HepG2 (cell line): Measurements from ENCODE around the gene ING5. TPM values are rescaled to one million over a fixed set of nuclear protein-coding genes. Genes with fewer than 3 reads are reported as not detected.

Source experiments
- ATF2 ChIP-seq: sonication (generic); formaldehyde crosslinking; IDR thresholded peaks from 2 replicates; pipeline ENCODE4 v1.4.0; 2020; ENCODE audit warnings: missing genetic modification reagents
- ATF5 ChIP-seq: sonication (generic); formaldehyde crosslinking; IDR thresholded peaks from 2 replicates; pipeline ENCODE4 v1.4.0; 2020; ENCODE audit warnings: mild to moderate bottlenecking, low read depth, missing genetic modification reagents
- CBX2 ChIP-seq, 2 experiments: fragments of 200-600 bp in 1 of 2; sonication (generic); formaldehyde crosslinking in 1 of 2; IDR thresholded peaks; 2 replicates each; pipeline versions ENCODE4 v1.7.0 to v1.8.1; 2018 to 2022; ENCODE audit warnings: low read depth in 2 of 2, low read length in 1 of 2, mild to moderate bottlenecking in 1 of 2, missing genetic modification reagents in 1 of 2
- DNMT1 ChIP-seq: sonication (generic); formaldehyde crosslinking; IDR thresholded peaks from 2 replicates; pipeline ENCODE4 v1.5.1; 2020; ENCODE audit warnings: mild to moderate bottlenecking, missing genetic modification reagents
- E2F5 ChIP-seq: sonication (generic); formaldehyde crosslinking; conservative IDR thresholded peaks from 2 replicates; pipeline ENCODE4 v1.4.0; 2020; ENCODE audit warnings: missing genetic modification reagents
- FOXA3 ChIP-seq: IDR thresholded peaks from 2 replicates; pipeline ENCODE4 v1.6.1; 2016; ENCODE audit warnings: missing genetic modification reagents, missing compliant biosample characterization
- LCORL ChIP-seq, 2 experiments: fragments of 450-650 bp in 1 of 2; sonication (generic) in 1 of 2; formaldehyde crosslinking in 1 of 2; IDR thresholded peaks; 2 replicates each; pipeline versions ENCODE4 v1.5.0 to v1.6.1; 2017 to 2020; ENCODE audit warnings: antibody characterized with exemption in 1 of 2, missing genetic modification reagents in 1 of 2
- MBD4 ChIP-seq: IDR thresholded peaks from 2 replicates; pipeline ENCODE4 v1.6.1; 2012; ENCODE audit warnings: low read length, inconsistent platforms, borderline replicate concordance
- NFKB2 ChIP-seq: sonication (generic); formaldehyde crosslinking; IDR thresholded peaks from 2 replicates; pipeline ENCODE4 v1.4.0; 2020; ENCODE audit warnings: missing genetic modification reagents, borderline replicate concordance
- ONECUT2 ChIP-seq: sonication (generic); formaldehyde crosslinking; IDR thresholded peaks from 2 replicates; pipeline ENCODE4 v1.4.0; 2020; ENCODE audit warnings: missing genetic modification reagents
- PAX8 ChIP-seq: sonication (generic); formaldehyde crosslinking; IDR thresholded peaks from 2 replicates; pipeline ENCODE4 v1.8.0; 2022; ENCODE audit warnings: mild to moderate bottlenecking, missing genetic modification reagents, borderline replicate concordance
- PHB2 ChIP-seq: fragments of 450-650 bp; IDR thresholded peaks from 2 replicates; pipeline ENCODE4 v1.6.1; 2018; ENCODE audit not compliant: partially characterized antibody
- PITX1 ChIP-seq: sonication (generic); formaldehyde crosslinking; IDR thresholded peaks from 2 replicates; pipeline ENCODE4 v1.5.1; 2020; ENCODE audit warnings: mild to moderate bottlenecking, missing genetic modification reagents
- PPARG ChIP-seq: conservative IDR thresholded peaks from 2 replicates; pipeline ENCODE4 v1.6.1; 2016; ENCODE audit warnings: missing biosample characterization, missing genetic modification reagents
- TCF12 ChIP-seq, 2 experiments: fragments of 450-650 bp in 1 of 2; sonication (generic) in 1 of 2; formaldehyde crosslinking in 1 of 2; IDR thresholded peaks; 2 replicates each; pipeline versions ENCODE4 v1.6.1 to v1.8.0; 2017 to 2022; ENCODE audit warnings: antibody characterized with exemption in 1 of 2, mild to moderate bottlenecking in 1 of 2, missing genetic modification reagents in 1 of 2, moderate library complexity in 1 of 2
- ZBTB34 ChIP-seq: sonication (generic); formaldehyde crosslinking; IDR thresholded peaks from 2 replicates; pipeline ENCODE4 v1.8.0; 2022; ENCODE audit warnings: mild to moderate bottlenecking, missing genetic modification reagents
- ZNF143 ChIP-seq: sonication (generic); formaldehyde crosslinking; IDR thresholded peaks from 2 replicates; pipeline ENCODE4 v1.4.0; 2020; ENCODE audit warnings: missing genetic modification reagents
- ZNF207 ChIP-seq: fragments of 450-650 bp; IDR thresholded peaks from 2 replicates; pipeline ENCODE4 v1.6.1; 2016; ENCODE audit warnings: antibody characterized with exemption, borderline replicate concordance
- ZNF230 ChIP-seq: sonication (generic); formaldehyde crosslinking; IDR thresholded peaks from 2 replicates; pipeline ENCODE4 v1.4.0; 2020; ENCODE audit warnings: mild to moderate bottlenecking, missing genetic modification reagents
- ZNF335 ChIP-seq: sonication (generic); formaldehyde crosslinking; IDR thresholded peaks from 2 replicates; pipeline ENCODE4 v1.4.0; 2020; ENCODE audit warnings: missing genetic modification reagents
- ZNF337 ChIP-seq: sonication (generic); formaldehyde crosslinking; IDR thresholded peaks from 2 replicates; pipeline ENCODE4 v1.5.1; 2020; ENCODE audit warnings: missing genetic modification reagents, low read depth, mild to moderate bottlenecking, borderline replicate concordance
- ZNF414 ChIP-seq: sonication (generic); formaldehyde crosslinking; IDR thresholded peaks from 2 replicates; pipeline ENCODE4 v1.5.0; 2020; ENCODE audit warnings: missing genetic modification reagents
- ZNF460 ChIP-seq: sonication (generic); formaldehyde crosslinking; IDR thresholded peaks from 2 replicates; pipeline ENCODE4 v1.5.1; 2020; ENCODE audit warnings: missing genetic modification reagents, mild to moderate bottlenecking, borderline replicate concordance
- ZNF564 ChIP-seq: sonication (generic); formaldehyde crosslinking; IDR thresholded peaks from 2 replicates; pipeline ENCODE4 v1.8.1; 2023; ENCODE audit warnings: mild to moderate bottlenecking, missing genetic modification reagents
- polyA plus RNA-seq, 8 experiments: library from polyadenylated mRNA; depleted of rRNA in 3 of 8; stranded (reverse) in 7 of 8; unstranded in 1 of 8; fragments of >200 nt; fragmentation: Illumina TruSeq in 4 of 8; extraction: Trizol in 4 of 8; gene quantifications; 2 replicates each; pipeline versions ENCODE4 v1.2.1 to v1.2.3, GENCODE V29; 2011 to 2016; ENCODE audit warnings: low read depth in 4 of 8, missing spikeins in 1 of 8, mixed read lengths in 1 of 8; ENCODE audit not compliant: insufficient read depth in 1 of 8
- total RNA-seq, 5 experiments: library from RNA; depleted of rRNA; stranded (reverse); fragments of >200 nt; fragmentation: Illumina TruSeq; extraction: Trizol; gene quantifications; 2 replicates each; pipeline ENCODE4 v1.2.3, GENCODE V29; 2016; ENCODE audit warnings: low read depth in 1 of 5

Gene ING5
- total and polyA plus RNA-seq, 2 of the 13 experiments (the other 11 are each of a cell fraction or from before 2014, with no cell fraction given), result 61.9 to 71.9 TPM

- TF ChIP-seq LCORL (IDR thresholded peaks at IDR 0.05), result no peak
- peak; percentile 19; the same call in 1 of the 2 replicates for TF ChIP-seq LCORL (CRISPR knock-in tag; IDR thresholded peaks at IDR 0.05)
- TF ChIP-seq PITX1, result 0 out of 2 replicates have a peak, but pooled peaks have one; percentile 11
- TF ChIP-seq ZNF460 (CRISPR knock-in tag), result no peak
- TF ChIP-seq ATF5 (CRISPR knock-in tag), result no peak
- TF ChIP-seq ZNF207, result no peak
- TF ChIP-seq ZNF564, result peak; percentile 41; the same call in 1 of the 2 replicates
- peak; percentile 54; the same call in 1 of the 2 replicates for TF ChIP-seq PAX8
- TF ChIP-seq ZNF335, result no peak
- no peak for TF ChIP-seq TCF12 (IDR thresholded peaks at IDR 0.05)
- TF ChIP-seq TCF12 (CRISPR knock-in tag; IDR thresholded peaks at IDR 0.05), result no peak; the same call in 1 of the 2 replicates
- TF ChIP-seq PPARG (CRISPR knock-in tag), result peak; percentile 18; the same call in 1 of the 2 replicates
- TF ChIP-seq FOXA3 (CRISPR knock-in tag), result peak; percentile 33
- peak; percentile 91; the same call in 1 of the 2 replicates for TF ChIP-seq ZBTB34 (CRISPR knock-in tag)
- peak; percentile 58; the same call in 1 of the 2 replicates for TF ChIP-seq ZNF337 (CRISPR knock-in tag)
- peak; percentile 40 for TF ChIP-seq ZNF143 (CRISPR knock-in tag)
- no peak; the same call in 1 of the 2 replicates for TF ChIP-seq ONECUT2
- no peak for TF ChIP-seq CBX2 (IDR thresholded peaks at IDR 0.05; ENCODE audit: low read depth, low read length)
- no peak for TF ChIP-seq CBX2 (CRISPR knock-in tag; IDR thresholded peaks at IDR 0.05; ENCODE audit: low read depth)
- TF ChIP-seq PHB2, result no peak
- TF ChIP-seq ZNF414 (CRISPR knock-in tag), result no peak
- TF ChIP-seq DNMT1 (CRISPR knock-in tag), result peak; percentile 96
- no peak; the same call in none of the 2 replicates for TF ChIP-seq ZNF230
- TF ChIP-seq ATF2, result peak; percentile 34
- peak; percentile 86; the same call in 1 of the 2 replicates for TF ChIP-seq NFKB2
- TF ChIP-seq E2F5 (CRISPR knock-in tag), result peak; percentile 37; the same call in 1 of the 2 replicates
- no peak for TF ChIP-seq MBD4
Observed at GRCh38 chr2:241701399-241702154, at the start of gene ING5 (continued).
